ENCODE results near the gene CDR2L.

CDR2L gene

GRCh38 chr17:75049706-75050105 is 62.3 kb downstream of the CDR2L start:
- peaks cover 47% of the 10 kb centered on the region for H3K36me3 Mint-ChIP-seq (ENCODE audit: low read depth)
- H3K27ac Mint-ChIP-seq = no peak overlapping the region
- H3K4me3 Mint-ChIP-seq = peak overlapping the region; percentile 42 to 95 (median 94)
- TF ChIP-seq, protein P1, sequence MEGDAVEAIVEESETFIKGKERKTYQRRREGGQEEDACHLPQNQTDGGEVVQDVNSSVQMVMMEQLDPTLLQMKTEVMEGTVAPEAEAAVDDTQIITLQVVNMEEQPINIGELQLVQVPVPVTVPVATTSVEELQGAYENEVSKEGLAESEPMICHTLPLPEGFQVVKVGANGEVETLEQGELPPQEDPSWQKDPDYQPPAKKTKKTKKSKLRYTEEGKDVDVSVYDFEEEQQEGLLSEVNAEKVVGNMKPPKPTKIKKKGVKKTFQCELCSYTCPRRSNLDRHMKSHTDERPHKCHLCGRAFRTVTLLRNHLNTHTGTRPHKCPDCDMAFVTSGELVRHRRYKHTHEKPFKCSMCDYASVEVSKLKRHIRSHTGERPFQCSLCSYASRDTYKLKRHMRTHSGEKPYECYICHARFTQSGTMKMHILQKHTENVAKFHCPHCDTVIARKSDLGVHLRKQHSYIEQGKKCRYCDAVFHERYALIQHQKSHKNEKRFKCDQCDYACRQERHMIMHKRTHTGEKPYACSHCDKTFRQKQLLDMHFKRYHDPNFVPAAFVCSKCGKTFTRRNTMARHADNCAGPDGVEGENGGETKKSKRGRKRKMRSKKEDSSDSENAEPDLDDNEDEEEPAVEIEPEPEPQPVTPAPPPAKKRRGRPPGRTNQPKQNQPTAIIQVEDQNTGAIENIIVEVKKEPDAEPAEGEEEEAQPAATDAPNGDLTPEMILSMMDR (IDR thresholded peaks at IDR 0.05; ENCODE audit: unreplicated experiment in 3 of 3) = no peak
- H3K27me3 Mint-ChIP-seq (ENCODE audit: low read depth) = no peaks in the 10 kb centered on the region
- H3K9me3 Mint-ChIP-seq = no peaks in the 10 kb centered on the region
- H3K4me1 Mint-ChIP-seq = peaks cover 24% of the 10 kb centered on the region

DNA sequence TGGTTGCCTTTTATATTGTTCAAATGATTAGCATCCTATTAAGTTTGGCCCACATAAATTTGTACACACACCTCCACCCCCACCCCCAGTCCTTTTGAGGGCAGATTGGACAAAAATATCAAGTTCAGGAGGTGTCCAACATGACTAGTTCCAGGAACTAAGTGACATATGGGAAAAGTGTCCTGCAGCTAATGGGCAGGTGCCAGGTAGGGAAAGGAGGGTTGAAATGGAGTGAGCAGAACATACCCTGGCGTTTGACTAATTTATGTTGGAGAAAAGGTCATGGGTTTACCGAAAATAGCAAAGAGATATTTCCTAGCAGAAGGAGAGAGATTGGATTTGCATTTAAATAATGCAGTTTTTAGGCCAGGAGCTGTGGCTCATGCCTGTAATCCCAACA is 64.5 kb downstream of the CDR2L start:
- Mint-ChIP-seq H3K9me3 (no peaks in the 10 kb centered on the region), H3K4me3 (no peak overlapping the region), H3K36me3 (ENCODE audit: low read depth) (peaks cover 59% of the 10 kb centered on the region), H3K27ac (no peak overlapping the region), H3K4me1 (peaks cover 14% of the 10 kb centered on the region), H3K27me3 (ENCODE audit: low read depth) (no peaks in the 10 kb centered on the region)
- TF ChIP-seq, protein P1 (IDR thresholded peaks at IDR 0.05; ENCODE audit: unreplicated experiment in 3 of 3) = no peak

Measured in nephron (organoid).